ENCODE measurements around the gene WDR47.
A peak's percentile ranks its signal among the peaks of the same experiment; 100 is the strongest.

WDR47 gene

DNA sequence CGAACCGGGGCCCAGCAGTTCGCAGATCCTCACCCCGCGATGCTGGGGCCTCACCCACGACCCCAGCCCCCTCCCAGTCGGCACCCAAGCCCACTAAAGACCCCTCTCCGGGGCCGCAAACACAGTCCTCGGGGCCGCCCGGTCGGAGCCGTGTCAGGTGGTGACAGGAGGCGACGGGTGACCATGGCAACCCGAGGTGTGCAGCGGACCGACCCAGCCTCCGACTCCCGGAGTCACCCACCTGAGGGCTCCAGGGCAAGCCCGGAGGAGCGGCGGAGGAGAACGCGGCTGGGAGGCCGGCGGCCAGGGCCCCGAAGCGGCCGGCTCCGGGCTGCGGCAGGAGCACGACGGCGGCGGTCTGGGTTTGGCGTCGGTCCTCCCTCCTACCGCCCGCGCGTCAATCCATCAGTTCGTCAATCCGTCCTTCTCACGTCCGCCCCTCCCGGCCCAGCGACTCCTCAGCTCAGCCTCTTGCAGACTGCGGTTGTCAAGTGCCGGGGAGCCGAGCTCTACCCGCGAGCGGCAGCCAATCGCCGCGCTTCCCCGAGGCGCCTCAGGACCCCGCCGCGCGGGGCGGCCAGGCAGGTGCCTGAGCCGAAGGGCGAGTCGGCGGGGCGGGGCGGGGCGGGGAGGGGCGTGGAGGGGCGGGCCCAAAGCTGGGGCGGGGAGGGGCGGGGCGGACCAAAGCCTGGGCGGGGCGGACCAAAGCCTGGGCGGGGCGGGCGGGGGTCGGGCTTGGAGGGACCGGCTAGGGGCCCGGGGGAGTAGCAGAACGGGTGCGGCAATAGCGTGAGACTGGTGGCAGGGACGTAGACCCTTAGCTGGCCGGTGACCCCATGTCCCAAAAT, at the start of gene WDR47:
WDR47 (minus strand) TSS at position 482 of the 848 bp plus-strand sequence. CDS start 18,590 bp downstream, outside the sequence.
- peak; percentile 91 for DNase-seq (ENCODE audit: low read depth)

DNA sequence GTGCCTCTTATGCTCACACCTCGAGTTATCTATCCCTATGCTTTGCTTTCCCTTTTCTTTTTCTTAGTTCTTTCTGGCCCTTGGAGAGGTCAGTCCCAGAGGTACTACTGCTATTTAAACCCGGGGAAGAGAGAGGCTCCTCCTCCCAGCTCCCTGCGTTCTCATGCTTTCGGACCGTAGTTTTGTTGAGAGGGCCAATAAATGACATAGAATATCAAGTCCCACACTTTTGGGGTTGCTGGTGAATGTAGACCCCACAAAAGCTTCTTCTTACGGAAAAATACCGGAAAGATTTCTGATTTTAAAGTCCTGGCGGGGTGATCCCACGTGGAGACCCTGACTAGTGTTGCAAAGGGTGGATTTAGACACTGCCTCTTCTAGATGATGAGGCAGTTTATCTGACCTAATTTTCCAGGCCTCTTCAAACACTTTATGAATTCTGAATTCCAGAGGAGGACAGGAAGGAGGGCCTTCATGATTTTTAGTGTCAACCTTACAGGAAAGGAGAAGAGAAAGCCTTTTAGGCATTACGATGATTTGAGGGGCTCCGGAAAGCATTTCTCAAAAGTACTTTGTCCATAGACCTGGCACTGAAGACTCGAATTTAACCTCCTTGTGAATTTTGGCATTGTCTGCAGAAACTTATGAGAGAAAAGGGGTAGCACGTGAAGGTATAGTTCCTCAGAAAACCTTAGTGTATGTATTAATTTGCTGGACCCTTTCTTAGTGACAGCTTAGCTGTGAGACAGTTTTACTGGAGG, 49.4 kb upstream of the WDR47 start:
- DNase-seq (ENCODE audit: low read depth), result no peak

- DNase-seq (ENCODE audit: low read depth), result peak; percentile 78
Observed at GRCh38 chr1:109090196-109091077, 48.5 kb upstream of the WDR47 start, which contains the start of gene TMEM167B. TMEM167B (plus strand) TSS chr1:109090764; CDS start chr1:109090873, 109 bp downstream.

DNA sequence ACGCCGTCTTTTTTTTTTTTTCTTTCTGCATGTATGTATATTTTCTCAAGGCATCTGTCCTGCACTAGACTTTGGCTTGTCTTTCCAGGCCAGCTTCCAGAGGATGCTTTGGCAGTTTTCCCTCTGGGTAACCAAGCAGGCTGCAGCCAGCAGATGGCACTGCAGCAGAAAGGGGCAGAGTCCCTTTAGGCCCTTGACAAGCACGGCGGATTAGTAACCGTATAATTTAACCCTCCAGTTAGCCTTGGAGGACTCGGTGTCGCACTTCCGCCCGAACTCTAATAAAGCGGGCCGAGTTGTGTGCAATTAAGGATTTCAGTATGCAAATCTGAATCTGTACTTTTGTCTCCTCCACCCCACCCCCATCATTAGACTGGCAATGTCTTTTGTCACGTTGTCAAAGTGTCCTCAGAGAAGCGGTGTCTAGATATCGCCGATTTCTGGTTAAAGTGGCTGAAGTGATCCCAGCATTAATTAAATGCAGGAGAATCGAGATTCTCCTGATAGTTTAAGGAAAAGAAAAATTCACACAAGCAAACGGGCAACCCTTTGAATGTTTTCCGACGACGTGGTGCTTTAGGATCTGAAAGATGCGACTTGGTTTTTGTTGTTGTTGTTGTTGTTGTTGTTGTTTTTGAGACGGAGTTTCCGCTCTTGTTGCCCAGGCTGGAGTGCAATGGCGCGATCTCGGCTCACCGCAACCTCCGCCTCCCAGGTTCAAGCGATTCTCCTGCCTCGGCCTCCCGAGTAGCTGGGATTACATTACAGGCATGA, 47.5 kb upstream of the WDR47 start:
- no peak for DNase-seq (ENCODE audit: low read depth)

- DNase-seq (ENCODE audit: low read depth), result no peak
Observed at GRCh38 chr1:109084563-109085517, 42.9 kb upstream of the WDR47 start.

DNA sequence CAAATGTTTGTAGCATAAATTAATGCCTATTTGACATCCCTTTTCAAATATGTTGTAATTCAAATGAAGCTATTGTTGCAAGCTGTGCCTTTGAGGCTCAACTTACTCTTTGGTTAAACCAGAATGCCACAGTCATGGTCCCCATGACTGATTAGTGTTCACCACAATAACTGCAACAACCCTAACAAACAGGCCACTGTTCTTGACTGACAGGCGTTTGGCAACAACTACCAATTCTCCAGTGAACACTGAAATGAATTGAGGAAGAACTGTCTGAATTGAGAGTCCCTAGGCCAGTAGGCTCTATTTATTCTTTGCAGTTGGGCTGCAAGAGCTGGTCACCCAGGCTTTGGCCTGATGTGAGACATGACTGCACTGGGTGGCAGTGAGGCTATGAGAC, 42.0 kb upstream of the WDR47 start:
- DNase-seq (ENCODE audit: low read depth), result no peak

DNA sequence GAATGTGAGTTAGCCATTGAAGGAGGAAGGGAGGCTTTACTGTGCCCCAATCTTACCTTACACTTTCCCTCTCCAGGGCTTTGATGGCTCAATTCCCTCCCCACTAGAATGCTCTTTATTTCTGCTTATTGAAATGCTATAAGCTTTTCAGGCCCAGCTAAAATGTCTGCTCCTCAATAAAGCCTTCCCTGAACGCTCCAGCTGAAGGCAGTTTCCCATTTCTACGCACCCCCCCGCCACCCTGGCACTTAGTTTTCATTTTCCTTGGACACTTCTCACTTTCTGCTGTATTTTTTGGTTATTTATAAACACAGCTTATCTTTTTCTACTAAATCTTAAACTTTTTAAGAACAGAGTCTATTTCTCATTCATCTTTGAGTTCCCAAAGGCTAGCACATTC, 41.6 kb upstream of the WDR47 start:
- no peak for DNase-seq (ENCODE audit: low read depth)

GRCh38 chr1:109080441-109081082, 38.7 kb upstream of the WDR47 start:
- no peak for DNase-seq (ENCODE audit: low read depth)

- DNase-seq (ENCODE audit: low read depth), result no peak
Observed at GRCh38 chr1:109079240-109079622, 37.3 kb upstream of the WDR47 start.

- no peak for DNase-seq (ENCODE audit: low read depth)
Observed at GRCh38 chr1:109078317-109078716, 36.4 kb upstream of the WDR47 start.

DNA sequence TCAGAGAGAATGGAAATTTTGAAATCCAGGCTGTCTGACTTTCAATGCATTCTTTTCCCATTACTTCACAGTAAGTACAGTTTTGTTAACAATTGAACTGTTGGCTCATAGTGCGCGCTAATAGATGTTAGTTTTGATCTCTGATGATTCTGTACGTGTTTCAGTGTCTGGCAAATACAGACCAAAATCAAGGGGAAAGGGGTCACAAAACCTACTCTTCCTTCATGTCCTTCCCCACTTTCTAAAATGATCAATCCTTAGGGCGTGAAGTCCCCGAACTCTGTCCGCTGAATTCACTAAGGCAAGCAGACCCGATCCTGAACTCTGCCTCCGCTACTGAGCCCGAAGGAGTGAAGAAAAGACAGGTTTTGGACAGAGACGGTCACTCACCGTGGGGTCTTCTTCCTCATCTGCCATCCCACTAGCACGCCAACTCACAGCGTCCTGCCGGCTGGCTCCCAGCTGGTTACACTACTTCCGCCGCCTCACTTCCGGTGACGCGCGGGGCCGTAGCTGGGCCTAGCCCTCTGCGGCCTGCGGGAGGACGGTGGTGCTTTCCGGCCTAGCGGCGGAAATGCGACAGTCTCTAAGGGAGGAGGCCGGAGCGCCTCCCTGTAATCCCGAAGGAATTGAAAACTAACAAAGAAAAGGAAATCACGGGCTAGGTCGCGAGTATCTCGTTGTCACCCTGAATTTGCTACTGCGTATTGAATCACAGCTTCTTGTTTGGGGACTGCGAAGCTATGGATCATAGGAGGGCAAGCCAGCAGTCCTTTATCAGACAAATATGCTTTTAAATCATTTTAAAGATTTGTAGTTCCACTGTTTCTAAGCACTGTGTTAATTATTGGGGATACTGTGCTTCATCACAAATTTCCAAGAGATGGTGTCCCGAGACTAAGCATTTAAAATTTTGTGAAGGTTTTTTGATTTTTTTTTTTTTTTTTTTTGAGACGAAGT, 33.9 kb upstream of the WDR47 start, which contains the start of gene TAF13:
TAF13 (minus strand) TSS at position 473 of the 960 bp plus-strand sequence; CDS start at position 417, 56 bp downstream.
- peak; percentile 79 for DNase-seq (ENCODE audit: low read depth)

DNA sequence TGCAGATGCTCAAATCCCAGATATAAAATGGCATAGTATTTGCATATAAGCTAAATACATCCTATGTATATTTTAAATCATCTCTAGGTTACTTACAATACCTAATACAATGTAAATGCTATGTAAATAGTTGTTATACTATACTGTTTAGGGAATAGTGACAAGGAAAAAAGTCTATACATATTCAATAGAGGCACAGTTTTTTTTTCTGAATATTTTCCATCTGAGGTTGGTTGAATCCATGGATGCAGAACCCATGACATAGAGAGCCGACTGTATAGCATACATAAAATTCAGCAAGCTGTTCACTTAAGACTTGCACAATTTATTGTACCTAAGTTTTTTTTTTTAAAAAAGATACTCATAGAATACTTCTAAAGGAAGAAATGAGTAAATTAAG, 27.4 kb upstream of the WDR47 start:
- DNase-seq (ENCODE audit: low read depth), result no peak

GRCh38 chr1:109067883-109068282, 26.0 kb upstream of the WDR47 start:
- DNase-seq (ENCODE audit: low read depth), result no peak

- no peak for DNase-seq (ENCODE audit: low read depth)
Observed at GRCh38 chr1:109065137-109065536, 23.2 kb upstream of the WDR47 start.

DNA sequence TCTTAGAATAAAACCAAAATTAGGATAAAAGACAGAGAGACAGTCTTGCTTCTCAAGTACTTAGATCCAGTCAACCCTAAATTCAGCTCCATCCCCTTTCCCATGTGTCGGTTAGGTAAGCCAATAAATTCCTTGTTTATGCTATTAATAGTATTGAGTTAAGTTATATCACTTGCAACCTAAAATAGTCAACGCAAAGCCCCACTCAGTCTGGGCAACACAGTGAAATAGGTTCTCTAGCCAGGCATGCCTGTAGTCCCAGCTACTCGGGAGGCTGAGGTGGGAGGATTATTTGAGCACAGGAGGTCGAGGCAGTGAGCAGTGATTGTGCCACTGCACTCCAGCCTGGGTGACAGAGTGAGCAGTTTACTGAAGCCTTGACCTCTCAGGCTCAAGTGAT, 19.3 kb upstream of the WDR47 start:
- no peak for DNase-seq (ENCODE audit: low read depth)

- DNase-seq (ENCODE audit: low read depth), result no peak
Observed at GRCh38 chr1:109060707-109061106, 18.8 kb upstream of the WDR47 start.

- DNase-seq (ENCODE audit: low read depth), result no peak
Observed at GRCh38 chr1:109059026-109059425, 17.1 kb upstream of the WDR47 start.

GRCh38 chr1:109056064-109056463, 14.2 kb upstream of the WDR47 start:
- no peak for DNase-seq (ENCODE audit: low read depth)

Measured in stimulated activated CD8-positive, alpha-beta memory T cell treated with anti-CD3 and anti-CD28 coated beads, Interleukin-12 subunit alpha, Interleukin-12 subunit beta, amount 100 ng/mL, for 4 hours (primary cell).